ENCODE data around the gene GPD1L.
A peak's percentile ranks its signal among the peaks of the same experiment; 100 is the strongest.
"Not testable (repeated sequence)": the region's sequence is repeated elsewhere in the genome, so short reads cannot be mapped to it uniquely, and the experiment has no call there.

GPD1L gene

DNA sequence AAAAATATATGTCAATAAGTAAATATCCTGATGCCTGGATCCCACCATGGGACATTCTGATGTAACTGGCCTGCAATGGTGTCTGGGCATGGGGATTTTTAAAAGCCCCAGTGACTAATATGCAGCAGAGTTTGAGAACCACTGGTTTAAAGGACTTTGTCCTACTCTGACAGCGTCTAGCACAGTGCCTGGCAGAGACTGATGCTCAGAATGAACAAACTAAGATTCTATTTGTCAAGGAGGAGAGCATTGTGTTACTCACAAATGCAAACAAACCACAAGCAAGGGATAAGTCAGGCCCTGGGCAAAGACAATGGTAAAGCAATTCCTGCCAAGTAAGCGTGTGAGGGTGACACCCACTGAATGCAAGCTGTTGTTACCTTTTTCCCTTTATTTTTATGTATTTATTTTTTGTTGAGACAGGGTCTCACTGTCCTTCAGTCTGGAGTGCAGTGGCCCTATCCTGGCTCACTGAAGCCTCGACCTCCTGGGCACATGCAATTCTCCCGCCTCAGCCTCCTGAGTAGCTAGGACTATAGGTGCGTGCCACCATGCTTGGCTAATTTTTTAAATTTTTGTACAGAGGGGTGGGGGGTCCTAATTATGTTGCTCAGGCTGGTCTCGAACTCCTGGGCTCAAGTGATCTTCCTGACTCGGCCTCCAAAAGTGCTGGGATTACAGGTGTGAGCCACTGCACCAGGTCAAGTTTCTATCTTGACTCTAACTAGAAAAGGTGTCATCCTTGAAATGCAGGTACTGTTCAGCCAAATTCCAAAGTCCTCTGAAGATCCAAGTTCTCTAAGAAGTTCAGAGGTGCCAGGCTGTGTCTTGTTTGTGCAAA, 909 bp upstream of the GPD1L start:
- DNase-seq (ENCODE audit: low read depth), result no peak

- DNase-seq (ENCODE audit: low read depth), result no peak
These were observed 526 bp downstream of the GPD1L start for GRCh38 chr3:32106929-32107362.

- not testable (repeated sequence) for DNase-seq (ENCODE audit: low read depth)
These were observed 1.8 kb downstream of the GPD1L start for GRCh38 chr3:32108224-32108623.

GRCh38 chr3:32109256-32109655, 2.8 kb downstream of the GPD1L start:
- DNase-seq (ENCODE audit: low read depth), result no peak

GRCh38 chr3:32110233-32110760, 3.9 kb downstream of the GPD1L start:
- DNase-seq (ENCODE audit: low read depth), result no peak

GRCh38 chr3:32111560-32111959, 5.1 kb downstream of the GPD1L start:
- no peak for DNase-seq (ENCODE audit: low read depth)

GRCh38 chr3:32113566-32113965, 7.1 kb downstream of the GPD1L start:
- DNase-seq (ENCODE audit: low read depth), result no peak

DNA sequence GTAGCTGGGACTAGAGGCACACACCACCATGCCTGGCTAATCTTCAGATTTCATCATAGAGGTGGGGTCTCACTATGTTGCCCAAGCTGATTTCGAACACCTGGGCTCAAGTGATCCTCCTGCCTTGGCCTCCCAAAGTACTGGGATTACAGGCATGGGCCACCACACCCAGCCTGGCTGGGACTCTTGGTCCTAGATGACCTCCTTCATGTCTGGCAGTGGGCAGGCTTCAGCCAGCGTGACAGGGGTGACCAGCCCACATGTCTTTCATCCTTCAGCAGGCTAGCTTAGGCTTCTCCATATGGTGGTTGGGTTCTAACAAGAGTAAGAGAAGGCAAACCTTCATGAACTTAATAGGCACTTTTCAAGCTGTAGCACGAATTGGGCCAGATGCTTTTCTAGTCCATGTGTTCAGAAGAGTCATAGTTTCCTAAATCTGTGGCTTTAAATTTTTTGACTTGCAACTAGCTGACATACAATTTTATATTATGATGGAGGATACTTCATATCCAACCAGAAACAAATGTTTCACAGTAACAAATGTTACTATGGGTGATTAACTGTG, 7.6 kb downstream of the GPD1L start:
- no peak for DNase-seq (ENCODE audit: low read depth)

DNA sequence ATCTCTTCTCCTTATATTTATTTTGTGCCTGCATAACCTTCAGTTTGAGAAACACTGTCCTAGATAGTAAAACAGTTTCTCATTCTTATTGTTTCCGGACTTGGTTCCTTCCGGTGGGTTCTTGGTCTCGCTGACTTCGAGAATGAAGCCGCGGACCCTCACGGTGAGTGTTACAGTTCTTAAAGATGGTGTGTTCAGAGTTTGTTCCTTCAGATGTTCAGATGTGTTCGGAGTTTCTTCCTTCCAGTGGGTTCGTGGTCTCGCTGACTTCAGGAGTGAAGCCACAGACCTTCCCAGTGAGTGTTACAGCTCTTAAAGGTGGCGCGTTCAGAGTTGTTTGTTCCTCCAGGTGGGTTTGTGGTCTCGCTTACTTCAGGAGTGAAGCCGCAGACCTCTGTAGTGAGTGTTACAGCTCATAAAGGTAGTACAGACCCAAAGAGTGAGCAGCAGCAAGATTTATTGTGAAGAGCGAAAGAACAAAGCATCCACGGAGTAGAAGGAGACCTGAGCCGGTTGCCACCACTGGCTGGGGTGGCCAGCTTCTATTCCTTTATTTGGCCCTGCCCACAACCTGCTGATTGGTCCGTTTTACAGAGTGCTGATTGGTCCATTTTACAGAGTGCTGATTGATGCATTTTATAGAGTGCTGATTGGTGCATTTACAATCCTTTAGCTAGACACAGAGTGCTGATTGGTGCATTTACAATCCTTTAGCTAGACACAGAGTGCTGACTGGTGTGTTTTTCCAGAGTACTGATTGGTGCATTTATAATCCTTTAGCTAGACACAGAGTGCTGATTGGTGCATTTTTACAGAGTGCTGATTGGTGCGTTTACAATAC, 8.3 kb downstream of the GPD1L start:
- DNase-seq (ENCODE audit: low read depth), result peak; percentile 63

- no peak for DNase-seq (ENCODE audit: low read depth)
These were observed 10.9 kb downstream of the GPD1L start for GRCh38 chr3:32117320-32117719.

DNA sequence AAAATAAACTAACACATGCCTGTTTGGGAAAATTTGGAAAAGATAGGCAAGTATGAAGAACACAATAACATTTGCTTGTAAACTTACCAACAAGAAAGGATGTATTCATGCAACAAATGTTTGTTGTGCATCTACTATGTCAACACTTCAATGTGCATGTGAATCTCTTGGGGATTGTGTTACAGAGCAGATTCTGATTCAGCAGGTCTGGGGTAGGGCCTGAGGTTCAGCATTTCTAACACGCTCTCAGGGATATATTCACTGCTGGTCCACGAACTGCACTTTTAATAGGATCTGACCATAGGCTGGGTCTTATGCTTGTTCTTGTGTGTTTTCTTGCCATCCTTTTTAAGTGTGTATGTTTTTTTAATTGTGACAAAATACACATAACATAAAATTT, 11.8 kb downstream of the GPD1L start:
- DNase-seq (ENCODE audit: low read depth), result no peak

GRCh38 chr3:32120471-32120870, 14.1 kb downstream of the GPD1L start:
- DNase-seq (ENCODE audit: low read depth), result no peak

- no peak for DNase-seq (ENCODE audit: low read depth)
These were observed 14.7 kb downstream of the GPD1L start for GRCh38 chr3:32121137-32121536.

DNA sequence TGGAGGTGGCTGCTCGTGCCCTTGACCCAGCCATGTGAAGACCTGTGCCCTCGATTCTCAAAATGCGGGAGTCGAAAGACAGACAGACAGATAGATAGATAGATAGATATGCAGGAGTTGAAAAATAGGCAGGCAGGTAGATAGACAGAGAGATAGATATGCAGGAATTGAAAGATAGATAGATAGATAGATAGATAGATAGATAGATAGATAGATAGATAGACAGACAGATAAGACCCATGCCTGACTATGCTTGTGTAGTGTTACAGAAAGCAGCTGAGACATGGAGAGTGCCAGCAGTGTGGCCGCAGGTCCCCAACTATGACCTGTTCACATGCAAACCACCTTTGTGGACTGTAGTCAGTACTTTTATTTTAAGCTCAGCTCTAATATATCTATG, 17.2 kb downstream of the GPD1L start:
- DNase-seq (ENCODE audit: low read depth), result no peak

DNA sequence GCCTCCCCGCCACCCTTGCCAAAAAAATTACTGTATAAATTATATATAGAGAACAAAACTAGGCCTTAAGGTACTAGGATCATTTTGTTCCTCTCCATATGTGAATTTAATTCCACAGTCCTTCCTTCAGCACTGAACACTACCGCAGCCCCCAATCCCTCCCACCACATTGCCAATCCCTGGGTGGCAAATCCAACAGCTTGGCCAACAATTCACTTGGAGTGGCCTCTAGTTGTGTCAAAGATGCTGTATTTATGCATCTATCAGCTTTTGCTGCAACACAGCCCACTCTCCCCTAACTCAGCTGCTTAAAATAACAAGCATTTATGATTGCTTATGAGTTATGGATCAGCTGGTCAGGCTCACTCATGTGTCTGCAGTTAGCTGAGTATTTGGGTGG, 18.6 kb downstream of the GPD1L start:
- no peak for DNase-seq (ENCODE audit: low read depth)

DNA sequence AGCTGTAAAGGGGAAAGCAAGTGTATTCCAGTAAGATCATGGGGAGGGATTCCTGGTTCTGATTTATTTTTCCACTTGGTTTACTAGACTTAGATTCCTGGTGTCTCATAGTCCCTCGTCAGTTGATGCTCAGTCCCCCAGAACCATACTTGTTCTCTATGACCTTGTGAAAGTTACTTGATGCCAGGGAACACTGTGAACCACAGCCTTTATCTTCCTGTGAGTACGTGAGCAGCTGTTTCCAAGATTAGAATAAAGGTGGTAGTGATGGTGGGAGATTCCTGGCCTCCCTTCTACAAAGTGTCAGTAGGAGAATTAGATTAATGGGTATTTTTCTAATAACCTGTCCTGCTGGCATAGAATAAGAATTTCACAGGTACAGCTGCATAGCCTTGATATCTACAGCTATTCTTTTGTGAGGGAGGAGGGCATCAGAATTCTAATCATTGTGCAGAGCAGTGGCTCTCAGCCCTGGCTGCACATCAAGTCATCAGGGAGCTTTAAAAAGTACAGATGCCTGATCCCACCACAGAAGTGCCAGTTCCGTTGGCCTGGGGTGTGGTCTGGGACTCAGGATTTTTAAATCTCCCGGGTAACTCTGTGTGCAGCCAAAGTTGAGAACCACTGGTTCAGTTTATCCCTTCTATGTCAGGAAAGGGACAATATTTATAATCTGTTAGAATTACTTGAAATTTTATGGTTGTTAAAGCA, 20.0 kb downstream of the GPD1L start:
- DNase-seq (ENCODE audit: low read depth), result no peak

GRCh38 chr3:32127219-32127826, 20.9 kb downstream of the GPD1L start:
- DNase-seq (ENCODE audit: low read depth), result no peak

DNA sequence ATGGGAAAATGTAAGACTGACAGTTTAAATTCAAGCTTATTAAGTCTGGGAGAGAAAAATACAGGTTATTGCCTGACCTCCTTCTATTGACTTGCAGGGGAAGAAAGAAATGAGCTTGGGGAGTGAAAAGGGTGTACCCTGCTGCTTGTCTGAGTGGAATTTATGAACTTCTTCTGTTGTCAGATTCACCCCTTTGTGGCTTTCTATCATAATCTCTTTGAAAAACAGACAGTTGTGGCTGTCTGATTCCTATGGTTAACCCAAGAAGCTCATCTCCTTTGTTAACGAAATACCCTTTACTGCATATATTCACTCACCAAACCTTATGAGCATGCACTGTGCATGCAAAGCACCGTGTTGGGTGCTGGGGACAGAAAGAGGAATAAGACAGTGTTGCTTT, 22.5 kb downstream of the GPD1L start:
- DNase-seq (ENCODE audit: low read depth), result no peak

DNA sequence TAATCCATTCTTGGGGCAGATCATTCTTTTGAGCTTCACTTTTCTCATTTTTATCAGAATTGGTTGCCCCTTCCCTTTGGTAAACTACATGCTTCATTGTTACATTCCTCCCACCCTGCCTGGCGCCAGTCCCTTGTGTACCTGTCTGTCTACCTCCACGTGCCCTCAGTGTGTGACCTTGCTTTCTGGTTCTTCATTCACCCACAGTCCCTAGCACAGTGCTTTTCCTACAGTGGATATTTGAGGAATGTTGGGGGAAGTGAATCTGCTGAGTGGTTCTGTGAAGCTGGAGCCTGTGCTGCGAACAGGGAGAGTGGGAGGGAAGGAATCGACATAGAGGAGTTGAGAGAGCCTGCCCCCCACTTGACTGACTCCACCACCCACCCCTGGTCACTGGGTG, 23.4 kb downstream of the GPD1L start:
- DNase-seq (ENCODE audit: low read depth), result no peak

DNA sequence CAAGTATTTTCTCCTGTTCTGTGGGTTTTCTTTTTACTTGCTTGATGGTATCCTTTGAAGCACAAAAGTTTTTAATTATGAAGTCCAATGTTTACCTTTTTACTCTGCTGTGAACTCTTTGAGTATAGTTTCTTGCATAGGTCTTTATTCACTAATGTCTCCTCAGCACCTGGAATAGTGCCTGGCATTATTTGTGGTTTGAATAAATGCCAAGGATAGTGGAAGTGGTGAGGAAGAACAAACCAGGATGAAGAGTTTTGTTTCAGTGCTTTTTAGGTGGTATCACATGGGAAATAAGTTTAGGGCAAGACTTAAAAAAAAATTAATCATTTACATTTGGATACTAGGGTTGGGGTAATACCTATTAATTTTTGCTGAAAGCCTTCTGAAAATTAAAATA, 25.7 kb downstream of the GPD1L start:
- no peak for DNase-seq (ENCODE audit: low read depth)

DNA sequence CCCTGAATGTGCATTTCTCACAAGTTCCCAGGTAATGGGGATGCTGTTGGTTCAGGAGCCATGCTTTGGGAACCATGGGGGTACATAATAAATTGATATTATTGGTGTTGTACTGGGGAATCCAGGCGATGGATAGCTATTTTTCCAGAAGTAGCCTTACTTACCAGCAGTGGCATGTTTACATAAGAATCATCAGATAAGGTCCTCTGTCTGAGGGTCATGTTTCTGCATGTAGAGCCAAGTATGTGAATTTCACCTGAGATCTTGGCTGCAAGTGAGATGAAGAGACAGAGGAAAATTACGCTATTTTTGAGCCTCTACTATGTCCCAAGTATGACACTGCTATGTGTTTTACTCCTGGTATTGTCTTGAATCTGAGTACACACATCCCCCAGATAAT, 26.3 kb downstream of the GPD1L start:
- DNase-seq (ENCODE audit: low read depth), result no peak

DNA sequence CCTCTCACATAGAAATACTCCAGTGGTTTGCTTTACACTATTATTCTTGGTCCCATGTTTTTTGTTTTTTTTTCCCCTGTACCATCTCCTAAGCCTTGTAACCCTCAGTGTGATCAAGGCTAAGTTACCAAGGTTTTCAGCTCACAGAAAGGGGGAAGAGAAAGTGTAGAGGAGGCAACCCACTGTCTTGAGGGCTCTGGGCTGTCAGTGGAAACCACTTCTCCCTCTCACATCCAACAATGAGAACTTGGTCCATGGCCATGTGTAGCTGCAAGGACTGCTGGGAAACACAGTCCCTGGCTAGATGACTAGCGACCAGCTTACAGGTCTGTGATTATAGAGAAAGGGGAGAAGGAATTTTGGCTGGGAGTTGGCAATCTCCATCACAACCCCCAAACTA, 30.3 kb downstream of the GPD1L start:
- DNase-seq (ENCODE audit: low read depth), result no peak
